Right forelimb (tissue), 1 donor: ENCODE data around the gene B3GALT4.
"Not testable (repeated sequence)": the region's sequence is repeated elsewhere in the genome, so short reads cannot be mapped to it uniquely, and the experiment has no call there.

ENCODE experiments used
- DNase-seq: peaks from one replicate; pipeline ENCODE4 v3.0.0-alpha.2; 2018

The B3GALT4 gene, protein sequence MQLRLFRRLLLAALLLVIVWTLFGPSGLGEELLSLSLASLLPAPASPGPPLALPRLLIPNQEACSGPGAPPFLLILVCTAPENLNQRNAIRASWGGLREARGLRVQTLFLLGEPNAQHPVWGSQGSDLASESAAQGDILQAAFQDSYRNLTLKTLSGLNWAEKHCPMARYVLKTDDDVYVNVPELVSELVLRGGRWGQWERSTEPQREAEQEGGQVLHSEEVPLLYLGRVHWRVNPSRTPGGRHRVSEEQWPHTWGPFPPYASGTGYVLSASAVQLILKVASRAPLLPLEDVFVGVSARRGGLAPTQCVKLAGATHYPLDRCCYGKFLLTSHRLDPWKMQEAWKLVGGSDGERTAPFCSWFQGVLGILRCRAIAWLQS

DNA sequence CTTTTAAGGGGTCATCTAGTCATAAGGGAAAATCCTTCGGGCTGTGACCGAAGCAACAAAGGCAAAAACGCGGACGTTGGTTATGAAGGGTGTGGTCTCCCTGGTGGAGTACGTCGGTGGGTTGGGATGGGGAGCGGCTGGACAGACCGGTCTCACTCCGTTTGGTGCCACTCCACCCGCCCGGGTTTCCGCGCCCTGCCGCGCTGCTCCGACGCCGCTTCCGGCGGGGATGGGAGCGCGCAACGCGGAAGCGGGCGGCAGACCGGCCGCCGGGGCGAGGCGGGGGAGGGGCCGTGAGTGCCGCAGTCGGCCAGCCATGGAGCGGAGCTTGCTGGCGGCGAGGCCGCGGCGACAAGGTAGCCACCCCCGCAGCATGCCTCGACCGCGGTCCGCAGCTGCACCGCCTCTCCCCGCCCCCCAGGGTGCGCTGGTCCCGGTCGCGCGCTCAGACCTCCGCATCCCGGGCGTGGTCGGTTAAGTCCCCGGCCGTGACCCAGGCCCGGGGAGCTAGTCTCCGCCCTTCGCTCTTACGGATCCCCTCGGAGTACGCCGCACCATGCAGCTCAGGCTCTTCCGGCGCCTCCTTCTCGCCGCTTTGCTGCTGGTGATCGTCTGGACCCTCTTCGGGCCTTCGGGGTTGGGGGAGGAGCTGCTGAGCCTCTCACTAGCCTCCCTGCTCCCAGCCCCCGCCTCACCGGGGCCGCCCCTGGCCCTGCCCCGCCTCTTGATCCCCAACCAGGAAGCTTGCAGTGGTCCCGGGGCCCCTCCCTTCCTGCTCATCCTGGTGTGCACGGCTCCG, at the start of gene B3GALT4:
Gene B3GALT4 (plus strand): TSS at position 260 of the 799 bp plus-strand sequence. CDS start 297 bp downstream, at position 557.
- DNase-seq = peak; percentile 86

DNA sequence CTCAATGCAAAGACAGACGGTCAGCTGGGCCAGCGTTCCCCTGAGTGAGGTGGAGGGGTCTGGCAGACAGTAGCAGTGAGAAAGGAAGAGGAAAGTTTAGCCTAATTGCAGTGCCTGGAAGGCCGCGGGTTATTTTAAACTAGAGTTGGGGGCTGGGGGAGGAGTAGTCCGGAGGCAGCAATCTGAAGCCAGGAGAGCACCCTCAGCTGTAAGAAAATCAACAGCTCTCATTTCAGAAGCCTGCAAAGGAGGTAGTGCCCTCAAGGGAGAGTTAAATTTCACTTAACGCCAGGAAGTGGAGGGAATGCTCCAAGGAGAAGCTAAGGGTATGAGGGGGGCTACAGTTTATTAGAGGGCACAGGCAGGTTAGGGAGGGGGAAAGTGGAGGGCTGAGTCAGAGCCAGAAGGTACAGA, 41.7 kb upstream of the B3GALT4 start:
- DNase-seq = no peak

DNA sequence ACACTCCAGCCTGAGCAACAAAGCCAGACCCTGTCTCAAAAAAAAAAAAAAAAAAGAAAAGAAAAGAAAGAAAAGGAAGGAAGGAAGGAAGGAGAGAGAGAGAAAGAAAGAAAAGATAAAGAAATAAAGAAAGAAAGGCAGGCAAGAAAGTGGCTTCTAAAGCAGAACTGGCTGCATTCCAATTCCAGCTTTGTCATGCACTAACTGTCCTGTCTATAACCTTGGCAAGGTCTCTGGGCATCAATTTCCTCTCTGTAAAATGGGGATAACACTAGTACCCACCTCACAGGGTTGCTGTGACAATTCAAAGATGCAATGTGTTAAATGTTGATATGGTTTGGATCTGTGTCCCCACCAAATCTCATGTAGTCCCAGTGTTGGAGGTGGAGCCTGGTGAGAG, 40.6 kb upstream of the B3GALT4 start:
- no peak for DNase-seq

DNA sequence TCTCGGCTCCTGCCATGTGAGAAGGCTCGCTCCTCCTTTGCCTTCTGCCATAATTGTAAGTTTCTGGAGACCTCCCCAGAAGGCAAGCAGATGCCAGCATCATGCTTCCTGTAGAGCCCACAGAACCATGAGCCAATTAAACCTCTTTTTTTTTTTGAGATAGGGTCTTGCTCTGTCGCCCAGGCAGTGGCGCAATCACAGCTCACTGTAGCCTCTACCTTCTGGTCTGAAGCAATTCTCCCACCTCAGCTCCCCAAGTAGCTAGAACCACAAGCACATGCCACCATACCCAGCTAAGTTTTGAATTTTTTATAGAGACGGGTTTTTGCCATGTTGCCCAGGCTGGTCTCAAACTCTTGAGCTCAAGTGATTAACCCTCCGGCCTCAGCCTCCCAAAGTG, 40.1 kb upstream of the B3GALT4 start:
- no peak for DNase-seq

DNA sequence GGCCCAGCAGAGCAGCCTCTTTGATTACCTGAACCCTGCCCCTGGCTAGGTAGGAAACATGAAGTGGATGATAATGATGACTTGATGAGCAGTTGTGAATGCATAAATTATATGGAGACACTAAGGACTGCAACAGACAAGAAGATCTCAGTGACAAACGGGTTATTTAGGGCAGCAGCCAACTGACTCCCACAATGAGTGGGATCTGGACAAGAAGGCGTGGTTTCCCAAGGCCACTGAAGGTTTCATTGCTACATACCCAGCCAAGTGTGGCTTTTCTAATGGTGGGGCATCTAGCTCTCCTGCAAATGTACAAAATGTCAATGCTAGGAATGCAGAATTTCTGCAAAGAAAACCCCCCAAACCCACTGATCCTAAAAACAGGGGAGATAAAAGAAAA, 39.2 kb upstream of the B3GALT4 start:
- DNase-seq = no peak

DNA sequence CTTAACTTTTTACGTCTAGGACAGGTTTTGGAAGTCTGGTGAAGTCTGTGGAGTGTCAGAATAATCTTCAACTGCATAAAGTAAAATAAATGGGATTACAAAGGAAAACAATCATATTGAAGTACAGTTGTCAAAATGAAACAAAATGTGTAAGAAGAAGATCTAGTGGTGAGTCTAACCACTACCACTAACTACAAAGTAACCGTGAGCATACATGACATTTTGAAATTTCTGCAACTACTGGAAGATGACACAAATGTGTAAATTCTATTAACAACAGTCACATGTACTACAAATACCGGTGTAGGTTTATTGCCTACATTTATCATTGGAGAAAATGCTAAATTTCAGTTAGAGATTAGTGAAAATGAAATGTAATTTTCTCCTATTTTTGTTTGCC, 35.0 kb upstream of the B3GALT4 start:
- no peak for DNase-seq

DNA sequence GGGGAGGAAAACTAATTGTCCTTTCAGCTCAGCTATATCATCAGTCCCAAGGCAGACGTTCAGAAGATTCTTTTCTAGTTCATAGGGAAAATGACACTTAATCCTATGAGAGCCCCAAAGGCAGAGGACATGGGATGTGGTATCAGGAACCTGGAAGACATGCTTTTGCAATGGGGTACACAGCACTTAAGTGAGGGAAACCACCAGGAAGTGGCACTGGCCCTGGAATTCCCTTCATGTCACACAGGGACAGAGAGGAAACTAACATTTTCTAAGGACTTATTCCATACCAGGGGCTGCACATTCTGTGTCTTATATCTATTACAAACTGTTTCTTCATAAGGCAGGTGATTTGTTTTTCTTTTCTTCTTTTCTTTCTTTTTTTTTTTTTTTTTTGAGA, 33.4 kb upstream of the B3GALT4 start:
- no peak for DNase-seq

DNA sequence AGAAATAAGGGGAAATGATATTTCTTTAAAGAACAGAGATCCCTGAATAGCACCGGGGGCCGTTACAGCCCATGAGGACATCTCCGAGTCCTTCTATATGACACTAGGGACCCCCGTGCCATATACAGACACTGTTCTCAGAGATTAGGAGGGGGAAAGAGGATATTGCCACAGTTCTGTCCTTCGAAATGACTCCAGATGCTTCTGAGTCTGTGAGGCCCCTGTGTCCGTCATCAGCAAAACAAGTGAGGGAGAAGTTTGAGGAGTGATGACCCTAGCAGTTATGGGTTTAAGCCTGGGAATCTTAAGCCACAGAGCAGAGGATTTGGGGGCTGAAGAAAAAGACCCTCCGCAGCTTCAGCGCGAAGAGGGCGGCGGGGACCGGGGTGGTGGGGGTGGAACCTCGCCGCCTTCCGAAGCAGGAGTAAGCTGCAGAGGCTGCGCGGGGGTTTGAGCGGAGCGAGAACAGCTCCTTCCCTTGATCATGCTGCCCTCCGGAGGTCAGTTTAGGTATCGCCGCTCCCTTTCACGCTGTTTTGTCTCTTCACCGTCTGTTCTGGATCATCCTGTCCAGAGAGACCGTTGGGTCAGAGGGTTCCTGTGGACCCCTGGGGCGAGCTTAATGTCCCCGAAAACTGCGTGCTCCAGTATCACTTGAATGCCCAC, 28.8 kb upstream of the B3GALT4 start:
- DNase-seq = peak; percentile 92

DNA sequence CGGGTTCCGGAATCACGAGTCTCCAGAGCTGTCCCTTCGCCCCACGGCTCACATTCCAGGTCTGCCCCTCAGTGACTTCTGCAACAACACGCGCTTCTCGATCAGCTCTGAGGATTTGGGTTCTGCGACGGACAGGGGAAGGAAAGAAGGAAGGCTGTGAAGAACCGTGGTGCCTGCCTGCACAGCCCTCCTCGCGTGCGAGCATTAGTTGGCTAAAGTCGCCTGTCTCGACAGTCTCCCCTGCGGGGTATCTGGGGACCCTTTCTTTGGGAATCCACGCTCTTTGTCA, 28.3 kb upstream of the B3GALT4 start:
- DNase-seq = no peak

DNA sequence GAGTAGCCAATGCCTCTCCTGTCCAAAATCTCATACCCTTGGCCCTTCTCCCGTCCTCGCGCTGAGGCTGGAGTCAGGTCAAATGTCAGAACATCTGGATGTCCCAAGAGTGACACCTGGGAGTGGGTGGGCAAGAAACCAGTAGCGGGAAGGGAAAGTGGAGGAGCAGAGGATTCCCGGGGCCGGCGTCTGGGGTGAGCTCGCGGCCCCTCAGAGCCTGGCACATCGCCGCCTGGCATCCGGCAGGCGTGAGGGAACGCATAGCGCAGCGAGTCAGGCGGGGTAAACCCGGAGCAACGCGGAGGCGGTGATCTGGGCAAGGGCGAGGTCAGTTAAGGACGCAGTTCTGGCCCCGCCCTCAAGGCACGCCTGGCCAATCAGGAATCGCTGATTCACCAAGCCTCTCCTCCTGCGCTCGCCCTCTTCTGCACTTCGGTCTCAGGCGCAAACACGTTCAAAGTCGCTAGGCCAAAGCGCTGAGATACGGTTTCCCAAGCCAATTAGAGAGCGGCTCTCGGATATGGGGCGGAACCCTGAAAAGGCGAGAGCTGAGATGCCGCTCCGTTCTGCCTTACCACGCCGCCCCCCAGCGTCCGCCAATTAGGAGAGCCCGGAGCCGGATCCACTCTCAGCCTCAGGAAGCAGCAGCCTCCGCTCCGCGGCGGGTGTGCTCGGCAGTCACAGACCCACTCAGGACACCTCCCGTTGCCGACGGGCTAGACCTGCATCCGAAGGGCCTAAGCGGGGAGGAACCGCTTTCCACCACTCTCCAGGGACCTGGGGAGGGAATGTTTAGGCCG, 27.8 kb upstream of the B3GALT4 start:
- DNase-seq = peak; percentile 94

DNA sequence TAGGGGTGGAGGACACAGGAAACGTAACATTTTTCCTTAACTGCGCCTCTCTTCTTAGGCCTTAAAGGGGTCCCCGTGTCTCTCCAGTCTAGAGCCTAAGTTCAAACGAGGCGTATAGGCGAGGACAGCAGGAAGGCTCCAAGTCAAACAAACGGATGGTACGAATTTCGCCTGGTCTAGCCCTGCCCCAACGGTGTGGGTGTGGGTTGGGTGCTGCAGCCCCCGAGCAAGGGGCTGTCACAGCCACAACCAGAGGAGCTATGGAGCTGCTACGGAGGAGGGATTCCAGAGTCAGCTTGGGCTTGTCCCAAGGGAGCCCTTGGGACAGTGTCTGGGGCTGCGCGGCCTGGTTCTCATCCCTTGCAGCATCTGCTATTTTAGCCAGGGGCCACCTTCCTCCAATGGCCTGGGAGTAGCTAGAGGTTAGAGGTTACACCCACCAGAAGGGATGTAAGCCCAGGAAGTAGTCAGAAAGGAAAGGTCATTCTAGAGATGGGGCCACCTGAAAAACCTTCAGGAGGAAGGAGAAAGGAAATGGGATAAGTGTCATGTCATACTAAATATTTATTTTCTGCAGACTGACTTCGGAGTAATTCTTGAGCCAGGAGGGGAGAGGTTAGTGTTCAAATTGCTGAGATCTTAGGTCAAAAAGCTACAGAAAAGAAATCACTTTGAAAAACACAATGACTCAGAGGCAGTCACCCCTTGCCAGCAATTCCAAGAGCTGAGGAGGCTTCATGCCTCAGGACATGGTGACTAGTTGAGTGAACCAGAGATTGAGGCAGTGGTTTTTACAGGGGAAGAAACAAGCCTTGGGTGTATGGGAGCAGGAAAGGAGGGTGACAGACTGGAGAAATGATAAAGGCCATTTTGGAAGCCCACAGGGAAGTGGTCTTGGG, 26.9 kb upstream of the B3GALT4 start:
- DNase-seq = no peak

DNA sequence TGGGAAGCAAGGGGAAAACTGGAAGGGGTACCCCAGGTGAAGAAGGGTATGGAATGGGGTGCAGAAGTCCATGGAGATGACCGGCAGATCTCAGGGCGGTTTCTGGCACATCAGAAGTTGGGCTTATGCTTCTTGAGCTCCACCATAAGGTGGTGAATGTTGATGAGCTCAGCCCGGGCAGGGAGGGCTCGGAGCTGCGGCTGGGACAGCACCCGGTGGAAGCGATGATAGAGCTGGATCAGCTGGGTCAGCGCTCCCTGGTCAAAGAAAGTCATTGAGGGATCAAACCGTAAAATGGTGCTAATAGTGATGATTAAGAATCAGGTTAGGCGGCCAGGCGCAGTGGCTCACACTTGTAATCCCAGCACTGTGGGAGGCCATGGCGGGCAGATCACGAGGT, 26.2 kb upstream of the B3GALT4 start:
- DNase-seq = no peak

DNA sequence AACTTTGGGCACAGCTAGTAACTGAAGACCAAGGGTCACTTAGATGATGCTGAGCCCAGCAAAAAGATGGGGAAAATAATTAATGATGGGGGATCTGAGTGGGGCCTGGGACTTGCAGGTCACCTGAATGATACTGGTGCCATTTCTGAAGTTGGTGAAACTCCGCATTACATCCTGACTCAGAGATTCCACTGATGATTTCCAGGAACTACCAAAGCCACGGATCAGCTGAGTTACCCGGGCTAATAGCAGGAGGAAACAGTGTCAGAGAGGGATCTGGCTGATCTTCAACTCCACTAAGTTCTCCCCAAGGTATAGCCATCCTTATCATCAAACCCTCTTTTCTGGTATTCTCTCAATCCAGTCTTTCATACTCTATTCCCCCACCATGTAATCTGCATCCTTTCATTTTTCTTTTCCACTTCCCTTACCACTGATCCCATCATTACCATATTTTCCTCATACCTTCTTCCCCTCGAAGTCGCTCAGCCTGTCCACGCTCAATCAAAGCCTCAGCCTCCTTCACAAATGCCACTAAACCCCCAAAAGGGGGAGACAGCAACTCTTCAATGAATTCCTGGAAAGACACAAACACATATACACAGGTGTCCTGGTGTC, 25.4 kb upstream of the B3GALT4 start:
- DNase-seq = no peak

DNA sequence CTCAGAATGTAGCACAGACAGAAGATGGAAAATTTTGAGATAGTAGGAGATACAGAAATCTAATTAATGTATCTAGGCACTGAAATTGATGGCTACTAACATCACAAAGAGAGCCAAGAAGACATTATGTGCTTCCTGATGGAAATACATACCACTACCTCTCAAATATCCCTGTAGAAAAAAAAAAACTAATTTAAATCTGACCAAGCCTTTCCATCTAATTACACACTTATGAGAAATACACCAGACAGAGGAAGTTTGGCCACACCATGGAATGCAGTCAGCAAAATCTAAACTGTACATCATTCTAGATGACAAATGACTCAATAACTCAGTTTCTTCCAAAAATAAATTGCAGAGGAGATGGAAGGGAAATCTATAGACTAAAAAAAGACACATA, 24.2 kb upstream of the B3GALT4 start:
- DNase-seq = no peak

DNA sequence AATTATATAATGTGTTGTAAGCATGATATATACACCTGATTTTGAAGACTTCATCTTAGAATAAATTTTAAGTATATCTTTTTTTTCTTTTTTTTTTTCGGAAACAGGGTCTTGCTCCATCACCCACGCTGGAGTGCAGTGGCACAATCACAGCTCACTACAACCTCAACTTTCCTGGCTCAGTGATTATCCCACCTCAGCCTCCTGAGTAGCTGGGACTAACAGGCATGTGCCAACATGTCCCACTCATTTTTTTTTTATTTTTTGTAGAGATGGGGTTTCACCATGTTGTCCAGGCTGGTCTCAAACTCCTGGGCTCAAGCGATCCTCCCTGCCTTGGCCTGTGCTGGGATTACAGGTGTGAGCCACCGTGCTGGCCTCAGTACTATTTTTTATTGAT, 22.3 kb upstream of the B3GALT4 start:
- DNase-seq = no peak

DNA sequence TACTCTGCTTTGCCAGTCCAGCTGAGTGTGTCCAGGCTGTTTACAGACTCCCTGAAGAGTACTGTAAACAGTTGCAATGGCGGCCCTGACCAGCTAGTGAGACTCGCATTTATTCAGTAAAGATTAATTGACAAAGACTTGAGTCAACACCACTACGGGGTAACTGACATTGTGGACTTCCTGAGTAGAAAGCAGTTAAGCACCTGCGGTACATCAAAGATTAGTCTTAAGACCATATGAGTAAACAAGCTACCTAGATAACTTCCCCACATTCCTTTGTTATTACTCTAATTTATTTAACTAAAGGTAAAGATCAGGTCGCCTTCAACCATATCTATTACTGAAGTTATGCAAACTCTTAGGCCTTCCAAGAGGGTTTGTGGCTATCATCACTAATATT, 17.9 kb upstream of the B3GALT4 start:
- DNase-seq = no peak

DNA sequence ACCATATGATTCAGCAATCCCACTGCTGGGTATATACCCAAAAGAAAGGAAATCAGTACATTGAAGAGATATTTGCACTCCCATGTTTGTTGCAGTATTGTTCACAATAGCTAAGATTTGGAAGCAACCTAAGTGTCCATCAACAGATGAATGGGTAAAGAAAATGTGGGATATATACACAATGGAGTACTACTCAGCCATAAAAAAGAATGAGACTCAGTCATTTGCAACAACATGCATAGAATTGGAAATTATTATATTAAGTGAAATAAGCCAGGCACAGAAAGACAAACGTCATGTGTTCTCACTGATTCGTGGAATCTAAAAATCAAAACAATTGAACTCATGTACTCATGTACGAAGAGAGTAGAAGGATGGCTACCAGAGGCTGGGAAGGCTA, 14.4 kb upstream of the B3GALT4 start:
- DNase-seq = not testable (repeated sequence)

DNA sequence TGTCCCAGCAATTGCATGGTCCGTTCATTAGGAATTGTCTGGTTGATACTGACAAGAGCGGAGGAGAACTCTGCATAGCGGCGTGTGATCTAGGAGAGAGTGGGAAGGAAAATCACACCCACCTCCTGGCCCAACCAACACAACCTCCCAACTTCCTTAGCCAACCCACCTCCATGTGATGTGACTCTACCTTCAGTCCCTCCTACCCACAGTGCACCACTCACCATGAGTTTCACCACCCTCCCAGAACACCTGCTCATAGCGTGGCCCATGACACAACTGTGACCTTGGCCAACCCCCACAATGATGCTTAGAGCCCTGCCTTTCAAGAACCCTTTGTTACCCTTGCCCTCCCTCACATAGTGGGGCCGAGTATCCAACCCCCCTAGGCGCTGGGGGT, 12.9 kb upstream of the B3GALT4 start:
- no peak for DNase-seq

DNA sequence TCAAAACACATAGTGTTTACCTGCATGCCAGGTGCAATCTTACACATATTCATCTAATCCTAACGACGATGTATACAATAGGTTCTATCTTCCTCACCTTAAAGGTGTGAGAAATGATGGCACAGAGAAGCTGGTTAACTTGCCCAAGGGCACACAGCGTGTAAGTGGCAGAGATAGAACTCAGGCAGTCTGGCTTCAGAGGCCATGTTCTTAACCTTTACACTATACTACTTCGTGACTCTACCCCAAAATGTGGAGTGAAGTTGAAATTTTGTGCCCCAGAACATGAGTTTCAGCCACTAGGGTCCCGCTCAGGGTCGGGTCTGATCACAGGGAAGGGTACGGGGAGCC, 5.8 kb upstream of the B3GALT4 start:
- peak; percentile 61 for DNase-seq

DNA sequence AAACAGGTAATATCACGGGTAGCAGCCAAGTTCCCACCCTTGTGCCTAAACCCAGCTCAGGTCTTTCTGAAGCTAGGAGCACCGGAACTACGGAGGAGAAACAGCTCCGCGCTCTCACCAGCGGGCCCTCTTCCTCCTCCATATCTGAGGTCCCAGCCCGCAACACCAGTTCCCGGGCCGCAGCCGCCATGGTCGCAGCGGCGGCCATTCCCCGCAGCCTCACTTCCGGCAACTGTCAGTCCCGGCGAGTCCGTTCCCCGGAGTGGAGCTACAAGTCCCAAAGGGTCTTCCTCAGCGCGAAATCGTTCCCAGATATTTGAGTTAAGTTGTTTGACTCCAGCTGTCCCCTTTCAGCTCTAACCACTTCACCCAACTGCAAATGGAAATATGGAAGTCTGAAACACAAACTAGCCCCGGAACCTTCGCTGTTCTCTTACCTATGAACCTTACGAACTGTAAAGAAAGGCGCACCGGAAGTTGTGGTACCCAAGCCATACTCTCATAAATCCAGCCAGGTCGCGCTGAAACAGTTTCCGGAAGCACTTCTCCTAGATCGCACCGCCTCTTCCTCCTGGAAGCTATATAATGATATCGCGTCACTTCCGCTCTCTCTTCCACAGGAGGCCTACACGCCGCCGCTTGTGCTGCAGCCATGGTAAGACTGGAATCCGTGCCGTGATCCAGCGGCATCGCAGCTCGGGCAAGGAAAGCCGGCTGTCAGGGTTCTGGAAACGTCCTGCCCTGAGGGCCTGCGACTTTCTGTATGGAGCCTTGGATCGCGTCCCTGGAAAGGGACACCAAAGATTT, 5.3 kb upstream of the B3GALT4 start, which contains the start of the genes RPS18 and VPS52:
Gene RPS18 (plus strand): TSS at position 608 of the 807 bp plus-strand sequence. CDS start 45 bp downstream, at position 653.
Gene VPS52 (minus strand): TSS at position 409 of the 807 bp plus-strand sequence. CDS start 201 bp downstream, at position 208.
- peak; percentile 94 for DNase-seq
